Sigmoid colon (tissue), 7 donors: ENCODE data around the gene CLEC16A. TPM values are rescaled to one million over a fixed set of nuclear protein-coding genes. Genes with fewer than 3 reads are reported as not detected.

Source experiments
- DNase-seq: peaks from one replicate; pipeline ENCODE4 v3.0.0-alpha.2; 2019
- H3K27ac ChIP-seq, 4 donors: fragments of 200-600 bp; sonication (generic); one replicate each; pipeline ENCODE4 v1.5.1; 2016 to 2019; ENCODE audit warnings: mild to moderate bottlenecking in 1 of 4
- H3K27me3 ChIP-seq, 3 donors: fragments of 200-600 bp; sonication (generic); one replicate each; pipeline ENCODE4 v1.5.1; 2019; ENCODE audit warnings: mild to moderate bottlenecking in 1 of 3
- H3K36me3 ChIP-seq, 4 donors: fragments of 200-600 bp; sonication (generic); one replicate each; pipeline ENCODE4 v1.5.1; 2016 to 2019
- H3K4me1 ChIP-seq, 4 donors: fragments of 200-600 bp; sonication (generic); one replicate each; pipeline ENCODE4 v1.5.1; 2017 to 2019
- H3K4me3 ChIP-seq, 4 donors: fragments of 200-600 bp; sonication (generic); one replicate each; pipeline ENCODE4 v1.5.1; 2017 to 2019; ENCODE audit warnings: mild to moderate bottlenecking in 2 of 4, moderate library complexity in 1 of 4
- H3K9me3 ChIP-seq, 4 donors: fragments of 200-600 bp in 3 of 4; sonication (generic) in 3 of 4; one replicate each; pipeline versions ENCODE4 v1.5.1 to v1.6.1; 2013 to 2019
- EP300 ChIP-seq, 4 donors: sonication (generic); formaldehyde crosslinking; IDR thresholded peaks; one replicate each; pipeline ENCODE4 v1.6.1; 2017; ENCODE audit warnings: antibody characterized with exemption in 4 of 4
- POLR2A ChIP-seq, 2 donors: fragments of 450-650 bp; IDR thresholded peaks; one replicate each; pipeline ENCODE4 v1.6.1; 2016; ENCODE audit warnings: antibody characterized with exemption in 2 of 2, mild to moderate bottlenecking in 2 of 2, moderate library complexity in 2 of 2
- POLR2AphosphoS5 ChIP-seq, 4 donors: sonication (generic); formaldehyde crosslinking; IDR thresholded peaks; one replicate each; pipeline ENCODE4 v1.6.1; 2017; ENCODE audit warnings: antibody characterized with exemption in 4 of 4
- WGBS, 2 donors: extraction: QIAGEN DNeasy Blood & Tissue Kit; methylation state at CpG; one replicate each; pipeline ENCODE4 v1.1.7; 2013; 5-methylcytosine and 5-hydroxymethylcytosine counted together
- intact Hi-C: fragments of 100-400 bp; cut with DNase I; formaldehyde crosslinking; loops from one replicate; pipeline ENCODE4 v1.15.1; 2023
- polyA plus RNA-seq, 3 donors: library from polyadenylated mRNA; stranded (reverse); fragments of 200-250 nt; gene quantifications; one replicate each; pipeline ENCODE4 v1.2.3, GENCODE V29; 2013
- total RNA-seq, 4 donors: library from RNA; depleted of rRNA; stranded (reverse); fragments of >200 nt; gene quantifications; one replicate each; pipeline ENCODE4 v1.1.0, GENCODE V29; 2016
- TF ChIP-seq, protein P1 (sequence below), 4 experiments: fragments of 450-650 bp in 3 of 4; fragments of 200-600 bp in 1 of 4; IDR thresholded peaks; one replicate each; pipeline ENCODE4 v1.5.1; 2016 to 2019; ENCODE audit warnings: antibody characterized with exemption in 4 of 4, mild to moderate bottlenecking in 3 of 4, moderate library complexity in 2 of 4
- donor health status: healthy with polysubstance abuse.
- donor health status: Bipolar disorder and iron deficiency.
- donor health status: healthy.

Gene CLEC16A
- total and polyA plus RNA-seq, 7 donors = 9.6 to 35.2 (median 24.6) TPM

DNA sequence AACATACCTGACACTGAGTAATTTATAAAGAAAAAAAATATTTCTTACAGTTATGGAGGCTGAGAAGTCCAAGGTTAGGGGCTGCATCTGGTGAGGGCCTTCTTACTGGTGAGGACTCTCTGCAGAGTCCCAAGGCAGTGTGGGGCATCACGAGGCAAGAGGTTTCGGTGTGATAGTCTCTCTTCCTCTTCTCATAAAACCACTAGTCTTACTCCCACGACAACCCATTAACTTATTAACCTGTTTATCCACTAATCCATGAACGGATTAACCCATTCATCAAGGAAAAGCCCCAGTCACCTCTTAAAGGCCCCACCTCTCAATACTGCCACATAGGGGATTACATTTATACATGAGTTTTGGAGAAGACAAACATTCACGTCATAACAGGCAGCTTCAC, 47.2 kb upstream of the CLEC16A start:
- no peak overlapping the region for H3K4me3 ChIP-seq
- TF ChIP-seq EP300 (IDR thresholded peaks at IDR 0.05) (no peak), POLR2AphosphoS5 (IDR thresholded peaks at IDR 0.05) (no peak)
- intact Hi-C loops = no loop called here
- no peak overlapping the region for H3K27ac ChIP-seq
- H3K36me3 ChIP-seq = no peaks in the 10 kb centered on the region
- H3K27me3 ChIP-seq = peaks cover 0 to 14% (median 0%) of the 10 kb centered on the region in 3 donors
- no peaks in the 10 kb centered on the region for H3K9me3 ChIP-seq
- DNase-seq = no peak
- no peaks in the 10 kb centered on the region for H3K4me1 ChIP-seq
- WGBS, 2 donors = 59 to 74% methylated on average over 5 of the region's 5 CpGs

DNA sequence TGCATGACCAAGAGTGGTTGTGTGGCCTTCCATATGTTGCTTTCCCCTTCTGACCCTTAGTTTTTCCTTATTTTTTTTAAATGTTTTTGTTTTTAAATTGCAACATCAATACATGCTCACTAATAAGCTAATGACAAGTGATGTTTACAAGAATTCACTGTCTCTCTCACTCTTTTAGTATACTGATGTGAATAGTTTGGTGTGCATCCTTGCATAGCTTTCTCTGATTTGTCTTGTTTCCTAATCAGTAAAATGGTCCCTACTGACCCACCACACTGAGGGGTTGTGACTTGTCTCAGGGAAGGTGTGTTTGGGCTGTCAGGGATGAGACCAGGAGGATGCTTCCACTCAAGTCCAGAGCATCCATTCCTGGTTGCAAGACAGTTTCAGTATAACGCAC, 41.4 kb upstream of the CLEC16A start:
- H3K36me3 ChIP-seq = no peaks in the 10 kb centered on the region

DNA sequence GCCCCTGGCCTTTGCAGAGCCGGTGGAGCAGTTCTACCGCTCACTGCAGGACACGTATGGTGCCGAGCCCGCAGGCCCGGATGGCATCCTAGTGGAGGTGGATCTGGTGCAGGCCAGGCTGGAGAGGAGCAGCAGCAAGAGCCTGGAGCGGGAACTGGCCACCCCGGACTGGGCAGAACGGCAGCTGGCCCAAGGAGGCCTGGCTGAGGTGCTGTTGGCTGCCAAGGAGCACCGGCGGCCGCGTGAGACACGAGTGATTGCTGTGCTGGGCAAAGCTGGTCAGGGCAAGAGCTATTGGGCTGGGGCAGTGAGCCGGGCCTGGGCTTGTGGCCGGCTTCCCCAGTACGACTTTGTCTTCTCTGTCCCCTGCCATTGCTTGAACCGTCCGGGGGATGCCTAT, 37.9 kb upstream of the CLEC16A start:
- Histone ChIP-seq H3K27ac (no peak overlapping the region), H3K4me1 (no peaks in the 10 kb centered on the region), H3K27me3 (no peaks in the 10 kb centered on the region), H3K4me3 (no peak overlapping the region), H3K36me3 (no peaks in the 10 kb centered on the region), H3K9me3 (peaks cover 0 to 5% (median 0%) of the 10 kb centered on the region in 4 donors)
- DNase-seq = no peak
- intact Hi-C loops = no loop called here
- WGBS, 2 donors = 93 to 94% methylated on average over 19 of the region's 19 CpGs
- no peak for TF ChIP-seq POLR2AphosphoS5 (IDR thresholded peaks at IDR 0.05)
- TF ChIP-seq EP300 (IDR thresholded peaks at IDR 0.05) = no peak
- TF ChIP-seq, protein P1, sequence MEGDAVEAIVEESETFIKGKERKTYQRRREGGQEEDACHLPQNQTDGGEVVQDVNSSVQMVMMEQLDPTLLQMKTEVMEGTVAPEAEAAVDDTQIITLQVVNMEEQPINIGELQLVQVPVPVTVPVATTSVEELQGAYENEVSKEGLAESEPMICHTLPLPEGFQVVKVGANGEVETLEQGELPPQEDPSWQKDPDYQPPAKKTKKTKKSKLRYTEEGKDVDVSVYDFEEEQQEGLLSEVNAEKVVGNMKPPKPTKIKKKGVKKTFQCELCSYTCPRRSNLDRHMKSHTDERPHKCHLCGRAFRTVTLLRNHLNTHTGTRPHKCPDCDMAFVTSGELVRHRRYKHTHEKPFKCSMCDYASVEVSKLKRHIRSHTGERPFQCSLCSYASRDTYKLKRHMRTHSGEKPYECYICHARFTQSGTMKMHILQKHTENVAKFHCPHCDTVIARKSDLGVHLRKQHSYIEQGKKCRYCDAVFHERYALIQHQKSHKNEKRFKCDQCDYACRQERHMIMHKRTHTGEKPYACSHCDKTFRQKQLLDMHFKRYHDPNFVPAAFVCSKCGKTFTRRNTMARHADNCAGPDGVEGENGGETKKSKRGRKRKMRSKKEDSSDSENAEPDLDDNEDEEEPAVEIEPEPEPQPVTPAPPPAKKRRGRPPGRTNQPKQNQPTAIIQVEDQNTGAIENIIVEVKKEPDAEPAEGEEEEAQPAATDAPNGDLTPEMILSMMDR (IDR thresholded peaks at IDR 0.05) = no peak
- no peak for TF ChIP-seq POLR2A (IDR thresholded peaks at IDR 0.05)

More for the DNA sequence above, 41.4 kb upstream of the CLEC16A start:
- no peak for TF ChIP-seq POLR2AphosphoS5 (IDR thresholded peaks at IDR 0.05)
- TF ChIP-seq, protein P1 (IDR thresholded peaks at IDR 0.05) = no peak
- TF ChIP-seq EP300 (IDR thresholded peaks at IDR 0.05) = no peak
- no peak for TF ChIP-seq POLR2A (IDR thresholded peaks at IDR 0.05)
- intact Hi-C loops = no loop called here
- Histone ChIP-seq H3K4me3 (no peak overlapping the region), H3K27me3 (no peaks in the 10 kb centered on the region), H3K27ac (no peak overlapping the region), H3K9me3 (peaks cover 0 to 5% (median 0%) of the 10 kb centered on the region in 4 donors), H3K4me1 (no peaks in the 10 kb centered on the region)
- 95 to 96% methylated on average over 1 of the region's 1 CpG for WGBS, 2 donors
- DNase-seq = no peak

DNA sequence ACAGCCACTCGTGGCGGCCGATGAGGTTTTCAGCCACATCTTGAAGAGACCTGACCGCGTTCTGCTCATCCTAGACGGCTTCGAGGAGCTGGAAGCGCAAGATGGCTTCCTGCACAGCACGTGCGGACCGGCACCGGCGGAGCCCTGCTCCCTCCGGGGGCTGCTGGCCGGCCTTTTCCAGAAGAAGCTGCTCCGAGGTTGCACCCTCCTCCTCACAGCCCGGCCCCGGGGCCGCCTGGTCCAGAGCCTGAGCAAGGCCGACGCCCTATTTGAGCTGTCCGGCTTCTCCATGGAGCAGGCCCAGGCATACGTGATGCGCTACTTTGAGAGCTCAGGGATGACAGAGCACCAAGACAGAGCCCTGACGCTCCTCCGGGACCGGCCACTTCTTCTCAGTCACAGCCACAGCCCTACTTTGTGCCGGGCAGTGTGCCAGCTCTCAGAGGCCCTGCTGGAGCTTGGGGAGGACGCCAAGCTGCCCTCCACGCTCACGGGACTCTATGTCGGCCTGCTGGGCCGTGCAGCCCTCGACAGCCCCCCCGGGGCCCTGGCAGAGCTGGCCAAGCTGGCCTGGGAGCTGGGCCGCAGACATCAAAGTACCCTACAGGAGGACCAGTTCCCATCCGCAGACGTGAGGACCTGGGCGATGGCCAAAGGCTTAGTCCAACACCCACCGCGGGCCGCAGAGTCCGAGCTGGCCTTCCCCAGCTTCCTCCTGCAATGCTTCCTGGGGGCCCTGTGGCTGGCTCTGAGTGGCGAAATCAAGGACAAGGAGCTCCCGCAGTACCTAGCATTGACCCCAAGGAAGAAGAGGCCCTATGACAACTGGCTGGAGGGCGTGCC, 37.2 kb upstream of the CLEC16A start:
- no peak for DNase-seq
- no peaks in the 10 kb centered on the region for H3K4me1 ChIP-seq
- H3K27me3 ChIP-seq = no peaks in the 10 kb centered on the region
- 91 to 92% methylated on average over 46 of the region's 46 CpGs for WGBS, 2 donors
- no peak overlapping the region for H3K27ac ChIP-seq
- intact Hi-C loops = no loop called here
- TF ChIP-seq POLR2A (IDR thresholded peaks at IDR 0.05) = no peak
- TF ChIP-seq, protein P1 (IDR thresholded peaks at IDR 0.05) = no peak
- TF ChIP-seq EP300 (IDR thresholded peaks at IDR 0.05) = no peak
- TF ChIP-seq POLR2AphosphoS5 (IDR thresholded peaks at IDR 0.05) = no peak
- H3K36me3 ChIP-seq = no peaks in the 10 kb centered on the region
- peaks cover 0 to 5% (median 0%) of the 10 kb centered on the region in 4 donors for H3K9me3 ChIP-seq
- no peak overlapping the region for H3K4me3 ChIP-seq

DNA sequence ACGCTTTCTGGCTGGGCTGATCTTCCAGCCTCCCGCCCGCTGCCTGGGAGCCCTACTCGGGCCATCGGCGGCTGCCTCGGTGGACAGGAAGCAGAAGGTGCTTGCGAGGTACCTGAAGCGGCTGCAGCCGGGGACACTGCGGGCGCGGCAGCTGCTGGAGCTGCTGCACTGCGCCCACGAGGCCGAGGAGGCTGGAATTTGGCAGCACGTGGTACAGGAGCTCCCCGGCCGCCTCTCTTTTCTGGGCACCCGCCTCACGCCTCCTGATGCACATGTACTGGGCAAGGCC, 36.7 kb upstream of the CLEC16A start:
- H3K36me3 ChIP-seq = no peaks in the 10 kb centered on the region
- TF ChIP-seq EP300 (IDR thresholded peaks at IDR 0.05) (no peak), POLR2AphosphoS5 (IDR thresholded peaks at IDR 0.05) (no peak), POLR2A (IDR thresholded peaks at IDR 0.05) (no peak)
- TF ChIP-seq, protein P1 (IDR thresholded peaks at IDR 0.05) = no peak
- H3K4me1 ChIP-seq = no peaks in the 10 kb centered on the region
- DNase-seq = no peak
- no peak overlapping the region for H3K4me3 ChIP-seq
- H3K9me3 ChIP-seq = no peaks in the 10 kb centered on the region
- intact Hi-C loops = no loop called here
- no peak overlapping the region for H3K27ac ChIP-seq
- no peaks in the 10 kb centered on the region for H3K27me3 ChIP-seq
- 92% methylated on average over 21 of the region's 21 CpGs for WGBS, 2 donors
